GM23338 (cell line): ENCODE data around the gene SHISA6. TPM values are rescaled to one million over a fixed set of nuclear protein-coding genes. Genes with fewer than 3 reads are reported as not detected.

ENCODE experiments used
- ATAC-seq: fragments of 200-7000 bp; cut with Tn5 transposase; 3 replicates; pipeline ENCODE4 v1.9.1; 2020
- DNase-seq: peaks from one replicate; pipeline ENCODE4 v3.0.0-alpha.2; 2015; ENCODE audit warnings: low spot score
- H2AFZ ChIP-seq: fragments of 200-600 bp; sonication (generic); 2 replicates; pipeline ENCODE4 v1.8.0; 2016; ENCODE audit warnings: antibody characterized with exemption, mild to moderate bottlenecking, moderate library complexity
- H3F3A ChIP-seq: fragments of 200-600 bp; sonication (generic); replicated peaks from 2 replicates; pipeline ENCODE4 v1.8.0; 2017; ENCODE audit warnings: antibody characterized with exemption, mixed run types, low read depth
- H3K27ac ChIP-seq: fragments of 200-600 bp; sonication (generic); 2 replicates; pipeline ENCODE4 v1.6.1; 2016; ENCODE audit warnings: low read depth
- H3K27me3 ChIP-seq: fragments of 200-600 bp; sonication (generic); 2 replicates; pipeline ENCODE4 v1.8.0; 2016; ENCODE audit warnings: mild to moderate bottlenecking, mixed run types, moderate library complexity; ENCODE audit not compliant: insufficient read depth
- H3K36me3 ChIP-seq: fragments of 200-600 bp; sonication (generic); 2 replicates; pipeline ENCODE4 v1.8.0; 2016; ENCODE audit warnings: mild to moderate bottlenecking; ENCODE audit not compliant: insufficient read depth
- H3K4me1 ChIP-seq: fragments of 200-600 bp; sonication (generic); 2 replicates; pipeline ENCODE4 v1.8.0; 2016; ENCODE audit warnings: mild to moderate bottlenecking, moderate library complexity; ENCODE audit not compliant: insufficient read depth
- H3K4me2 ChIP-seq: fragments of 200-600 bp; sonication (generic); 2 replicates; pipeline ENCODE4 v1.7.1; 2017; ENCODE audit warnings: mixed run types
- H3K4me3 ChIP-seq: fragments of 200-600 bp; sonication (generic); 2 replicates; pipeline ENCODE4 v1.6.1; 2016; ENCODE audit warnings: mixed run types
- H3K79me2 ChIP-seq: fragments of 200-600 bp; sonication (generic); replicated peaks from 2 replicates; pipeline ENCODE4 v1.8.0; 2017; ENCODE audit warnings: mild to moderate bottlenecking; ENCODE audit not compliant: insufficient read depth
- H3K9me2 ChIP-seq: fragments of 200-600 bp; sonication (generic); 2 replicates; pipeline ENCODE4 v1.8.0; 2017; ENCODE audit not compliant: insufficient read depth
- H4K20me1 ChIP-seq: fragments of 200-600 bp; sonication (generic); replicated peaks from 2 replicates; pipeline ENCODE4 v1.8.0; 2017; ENCODE audit warnings: mild to moderate bottlenecking; ENCODE audit not compliant: insufficient read depth
- H3K27ac Mint-ChIP-seq: 2 replicates; pipeline ENCODE4 v1.8.0; 2020; ENCODE audit warnings: inconsistent platforms, mild to moderate bottlenecking, moderate library complexity, mixed read lengths
- H3K27me3 Mint-ChIP-seq: 3 replicates; pipeline ENCODE4 v1.8.0; 2022; ENCODE audit warnings: low read depth, mild to moderate bottlenecking, moderate library complexity, mixed read lengths, inconsistent platforms; ENCODE audit not compliant: insufficient read depth, poor library complexity
- H3K36me3 Mint-ChIP-seq: 3 replicates; pipeline ENCODE4 v1.8.0; 2021; ENCODE audit warnings: low read depth, mild to moderate bottlenecking, inconsistent platforms, moderate library complexity, mixed read lengths
- H3K4me1 Mint-ChIP-seq: 3 replicates; pipeline ENCODE4 v1.8.0; 2020; ENCODE audit warnings: mild to moderate bottlenecking, inconsistent platforms, mixed read lengths
- H3K4me3 Mint-ChIP-seq: 3 replicates; pipeline ENCODE4 v1.8.0; 2021; ENCODE audit warnings: moderate library complexity, mild to moderate bottlenecking, inconsistent platforms, mixed read lengths
- H3K9me3 Mint-ChIP-seq: 3 replicates; pipeline ENCODE4 v1.8.0; 2020; ENCODE audit warnings: moderate library complexity, mild to moderate bottlenecking, inconsistent platforms, mixed read lengths
- CREB1 ChIP-seq: fragments of 250-450 bp; sonication (Bioruptor Pico); IDR thresholded peaks from 2 replicates; pipeline ENCODE4 v1.5.0; 2020; ENCODE audit warnings: low read depth, mild to moderate bottlenecking, moderate library complexity
- EZH2 ChIP-seq: fragments of 200-600 bp; sonication (generic); IDR thresholded peaks from one replicate; pipeline ENCODE4 v1.8.0; 2017; ENCODE audit warnings: antibody characterized with exemption, mild to moderate bottlenecking, low read depth; ENCODE audit not compliant: unreplicated experiment
- EZH2phosphoT487 ChIP-seq: fragments of 200-600 bp; sonication (generic); IDR thresholded peaks from one replicate; pipeline ENCODE4 v1.8.1; 2018; ENCODE audit warnings: antibody characterized with exemption; ENCODE audit not compliant: unreplicated experiment
- JUNB ChIP-seq: IDR thresholded peaks from one replicate; pipeline ENCODE4 v1.6.1; 2016; ENCODE audit warnings: antibody characterized with exemption; ENCODE audit not compliant: unreplicated experiment
- POLR2AphosphoS5 ChIP-seq: IDR thresholded peaks from 2 replicates; pipeline ENCODE4 v1.6.1; 2016; ENCODE audit warnings: antibody characterized with exemption, low read depth
- ZNF114 ChIP-seq: fragments of 250-450 bp; sonication (Bioruptor Pico); IDR thresholded peaks from 2 replicates; pipeline ENCODE4 v1.5.0; 2020; ENCODE audit warnings: mild to moderate bottlenecking, moderate library complexity
- ZNF331 ChIP-seq: fragments of 250-450 bp; sonication (Bioruptor Pico); IDR thresholded peaks from 2 replicates; pipeline ENCODE4 v1.5.0; 2020; ENCODE audit warnings: low read depth, mild to moderate bottlenecking, moderate library complexity
- polyA plus RNA-seq: library from polyadenylated mRNA; unstranded; fragments of >200 nt; fragmentation: Nextera tagmentation; extraction: Ambion mirVana; gene quantifications from 2 replicates; pipeline ENCODE4 v1.2.1, GENCODE V29; 2016
- total RNA-seq: library from RNA; depleted of rRNA; stranded (reverse); fragments of >200 nt; shearing (Covaris generic); gene quantifications from 2 replicates; pipeline ENCODE4 v1.2.3, GENCODE V29; 2014
- TF ChIP-seq, protein P1 (sequence below), 2 experiments: fragments of 200-600 bp in 1 of 2; sonication (generic) in 1 of 2; conservative IDR thresholded peaks; 2 replicates each; pipeline versions ENCODE4 v1.5.1 to v1.6.1; 2016 to 2017; ENCODE audit warnings: antibody characterized with exemption in 2 of 2, low read depth in 2 of 2, mild to moderate bottlenecking in 2 of 2, moderate library complexity in 1 of 2
- TF ChIP-seq, protein P2 (sequence below): fragments of 250-450 bp; sonication (Bioruptor Pico); IDR thresholded peaks from 2 replicates; pipeline ENCODE4 v1.5.0; 2020; ENCODE audit warnings: mild to moderate bottlenecking, moderate library complexity
- TF ChIP-seq, protein P3 (sequence below): IDR thresholded peaks from one replicate; pipeline ENCODE4 v1.6.1; 2018; ENCODE audit warnings: antibody characterized with exemption; ENCODE audit not compliant: unreplicated experiment

SHISA6 gene
- total and polyA plus RNA-seq, 2 experiments from 2014 or later, result 0.52 TPM; not detected in 1

DNA sequence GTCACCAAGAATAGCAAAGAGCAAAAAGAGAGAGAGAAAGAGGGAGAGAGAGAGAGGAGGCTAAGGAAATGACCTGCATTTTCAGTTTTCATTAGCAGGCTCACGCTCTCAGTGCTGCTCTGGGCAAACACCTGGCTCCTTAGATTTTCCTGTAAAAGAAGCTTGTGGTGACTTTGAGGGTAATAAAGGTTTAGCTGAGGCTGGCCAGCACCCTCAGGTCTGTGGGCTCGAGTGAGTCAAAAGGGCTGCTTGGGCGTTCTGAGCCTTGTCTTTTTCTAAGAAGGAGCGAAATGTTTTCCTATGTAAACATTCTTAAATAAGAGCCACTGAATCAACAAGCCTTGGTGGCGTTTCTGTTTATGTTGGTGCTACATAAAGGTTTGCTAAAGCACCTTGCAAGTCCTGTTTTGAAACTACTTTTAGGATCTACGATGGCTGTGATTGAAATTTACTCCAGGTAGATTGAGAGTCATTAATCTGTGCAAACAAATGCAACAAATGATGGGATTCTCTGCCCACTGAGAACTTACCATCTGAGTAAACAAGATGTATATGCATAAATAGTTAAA lies 38.8 kb downstream of the SHISA6 start (continued):
- TF ChIP-seq, protein P1, sequence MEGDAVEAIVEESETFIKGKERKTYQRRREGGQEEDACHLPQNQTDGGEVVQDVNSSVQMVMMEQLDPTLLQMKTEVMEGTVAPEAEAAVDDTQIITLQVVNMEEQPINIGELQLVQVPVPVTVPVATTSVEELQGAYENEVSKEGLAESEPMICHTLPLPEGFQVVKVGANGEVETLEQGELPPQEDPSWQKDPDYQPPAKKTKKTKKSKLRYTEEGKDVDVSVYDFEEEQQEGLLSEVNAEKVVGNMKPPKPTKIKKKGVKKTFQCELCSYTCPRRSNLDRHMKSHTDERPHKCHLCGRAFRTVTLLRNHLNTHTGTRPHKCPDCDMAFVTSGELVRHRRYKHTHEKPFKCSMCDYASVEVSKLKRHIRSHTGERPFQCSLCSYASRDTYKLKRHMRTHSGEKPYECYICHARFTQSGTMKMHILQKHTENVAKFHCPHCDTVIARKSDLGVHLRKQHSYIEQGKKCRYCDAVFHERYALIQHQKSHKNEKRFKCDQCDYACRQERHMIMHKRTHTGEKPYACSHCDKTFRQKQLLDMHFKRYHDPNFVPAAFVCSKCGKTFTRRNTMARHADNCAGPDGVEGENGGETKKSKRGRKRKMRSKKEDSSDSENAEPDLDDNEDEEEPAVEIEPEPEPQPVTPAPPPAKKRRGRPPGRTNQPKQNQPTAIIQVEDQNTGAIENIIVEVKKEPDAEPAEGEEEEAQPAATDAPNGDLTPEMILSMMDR (conservative IDR thresholded peaks at IDR 0.05; ENCODE audit: low read depth in 2 of 2), result no peak
- TF ChIP-seq ZNF114 (CRISPR knock-in tag), result no peak
- TF ChIP-seq ZNF331 (CRISPR knock-in tag), result no peak
- no peak for TF ChIP-seq EZH2
- no peak for TF ChIP-seq JUNB
- TF ChIP-seq EZH2phosphoT487, result no peak
- TF ChIP-seq, protein P2, sequence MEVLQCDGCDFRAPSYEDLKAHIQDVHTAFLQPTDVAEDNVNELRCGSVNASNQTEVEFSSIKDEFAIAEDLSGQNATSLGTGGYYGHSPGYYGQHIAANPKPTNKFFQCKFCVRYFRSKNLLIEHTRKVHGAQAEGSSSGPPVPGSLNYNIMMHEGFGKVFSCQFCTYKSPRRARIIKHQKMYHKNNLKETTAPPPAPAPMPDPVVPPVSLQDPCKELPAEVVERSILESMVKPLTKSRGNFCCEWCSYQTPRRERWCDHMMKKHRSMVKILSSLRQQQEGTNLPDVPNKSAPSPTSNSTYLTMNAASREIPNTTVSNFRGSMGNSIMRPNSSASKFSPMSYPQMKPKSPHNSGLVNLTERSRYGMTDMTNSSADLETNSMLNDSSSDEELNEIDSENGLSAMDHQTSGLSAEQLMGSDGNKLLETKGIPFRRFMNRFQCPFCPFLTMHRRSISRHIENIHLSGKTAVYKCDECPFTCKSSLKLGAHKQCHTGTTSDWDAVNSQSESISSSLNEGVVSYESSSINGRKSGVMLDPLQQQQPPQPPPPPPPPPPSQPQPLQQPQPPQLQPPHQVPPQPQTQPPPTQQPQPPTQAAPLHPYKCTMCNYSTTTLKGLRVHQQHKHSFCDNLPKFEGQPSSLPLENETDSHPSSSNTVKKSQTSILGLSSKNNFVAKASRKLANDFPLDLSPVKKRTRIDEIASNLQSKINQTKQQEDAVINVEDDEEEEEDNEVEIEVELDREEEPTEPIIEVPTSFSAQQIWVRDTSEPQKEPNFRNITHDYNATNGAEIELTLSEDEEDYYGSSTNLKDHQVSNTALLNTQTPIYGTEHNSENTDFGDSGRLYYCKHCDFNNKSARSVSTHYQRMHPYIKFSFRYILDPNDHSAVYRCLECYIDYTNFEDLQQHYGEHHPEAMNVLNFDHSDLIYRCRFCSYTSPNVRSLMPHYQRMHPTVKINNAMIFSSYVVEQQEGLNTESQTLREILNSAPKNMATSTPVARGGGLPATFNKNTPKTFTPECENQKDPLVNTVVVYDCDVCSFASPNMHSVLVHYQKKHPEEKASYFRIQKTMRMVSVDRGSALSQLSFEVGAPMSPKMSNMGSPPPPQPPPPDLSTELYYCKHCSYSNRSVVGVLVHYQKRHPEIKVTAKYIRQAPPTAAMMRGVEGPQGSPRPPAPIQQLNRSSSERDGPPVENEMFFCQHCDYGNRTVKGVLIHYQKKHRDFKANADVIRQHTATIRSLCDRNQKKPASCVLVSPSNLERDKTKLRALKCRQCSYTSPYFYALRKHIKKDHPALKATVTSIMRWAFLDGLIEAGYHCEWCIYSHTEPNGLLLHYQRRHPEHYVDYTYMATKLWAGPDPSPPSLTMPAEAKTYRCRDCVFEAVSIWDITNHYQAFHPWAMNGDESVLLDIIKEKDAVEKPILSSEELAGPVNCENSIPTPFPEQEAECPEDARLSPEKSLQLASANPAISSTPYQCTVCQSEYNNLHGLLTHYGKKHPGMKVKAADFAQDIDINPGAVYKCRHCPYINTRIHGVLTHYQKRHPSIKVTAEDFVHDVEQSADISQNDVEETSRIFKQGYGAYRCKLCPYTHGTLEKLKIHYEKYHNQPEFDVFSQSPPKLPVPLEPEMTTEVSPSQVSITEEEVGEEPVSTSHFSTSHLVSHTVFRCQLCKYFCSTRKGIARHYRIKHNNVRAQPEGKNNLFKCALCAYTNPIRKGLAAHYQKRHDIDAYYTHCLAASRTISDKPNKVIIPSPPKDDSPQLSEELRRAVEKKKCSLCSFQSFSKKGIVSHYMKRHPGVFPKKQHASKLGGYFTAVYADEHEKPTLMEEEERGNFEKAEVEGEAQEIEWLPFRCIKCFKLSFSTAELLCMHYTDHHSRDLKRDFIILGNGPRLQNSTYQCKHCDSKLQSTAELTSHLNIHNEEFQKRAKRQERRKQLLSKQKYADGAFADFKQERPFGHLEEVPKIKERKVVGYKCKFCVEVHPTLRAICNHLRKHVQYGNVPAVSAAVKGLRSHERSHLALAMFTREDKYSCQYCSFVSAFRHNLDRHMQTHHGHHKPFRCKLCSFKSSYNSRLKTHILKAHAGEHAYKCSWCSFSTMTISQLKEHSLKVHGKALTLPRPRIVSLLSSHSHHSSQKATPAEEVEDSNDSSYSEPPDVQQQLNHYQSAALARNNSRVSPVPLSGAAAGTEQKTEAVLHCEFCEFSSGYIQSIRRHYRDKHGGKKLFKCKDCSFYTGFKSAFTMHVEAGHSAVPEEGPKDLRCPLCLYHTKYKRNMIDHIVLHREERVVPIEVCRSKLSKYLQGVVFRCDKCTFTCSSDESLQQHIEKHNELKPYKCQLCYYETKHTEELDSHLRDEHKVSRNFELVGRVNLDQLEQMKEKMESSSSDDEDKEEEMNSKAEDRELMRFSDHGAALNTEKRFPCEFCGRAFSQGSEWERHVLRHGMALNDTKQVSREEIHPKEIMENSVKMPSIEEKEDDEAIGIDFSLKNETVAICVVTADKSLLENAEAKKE, result no peak

DNA sequence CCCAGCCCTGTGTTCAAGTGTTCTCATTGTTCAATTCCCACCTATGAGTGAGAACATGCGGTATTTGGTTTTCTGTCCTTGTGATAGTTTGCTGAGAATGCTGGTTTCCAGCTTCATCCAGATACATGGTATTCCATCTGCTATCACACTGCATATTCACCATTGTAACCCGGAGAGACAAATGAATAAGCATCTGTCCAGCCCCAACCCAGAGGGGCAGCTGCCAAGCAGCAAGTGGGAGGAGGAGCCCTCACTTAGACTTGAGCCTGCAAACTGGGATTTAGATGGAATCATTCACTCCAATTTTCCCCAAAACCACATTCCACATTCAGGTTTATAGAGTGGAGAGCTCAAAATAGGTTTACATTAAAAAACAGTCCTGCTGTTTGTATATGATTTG lies 41.6 kb downstream of the SHISA6 start:
- no peak overlapping the region for H3K27ac ChIP-seq
- no peaks in the 10 kb centered on the region for H3K4me1 ChIP-seq
- H3K9me3 Mint-ChIP-seq, result no peaks in the 10 kb centered on the region; the same call in 1 of the 3 replicates
- H3F3A ChIP-seq, result no peaks in the 10 kb centered on the region
- DNase-seq (no peak), ATAC-seq (no peak)
- no peak overlapping the region for H3K27ac Mint-ChIP-seq
- H3K27me3 ChIP-seq, result no peaks in the 10 kb centered on the region
- H3K9me2 ChIP-seq, result no peaks in the 10 kb centered on the region
- H3K4me3 Mint-ChIP-seq, result no peak overlapping the region
- H3K4me3 ChIP-seq, result no peak overlapping the region
- peaks cover 4% of the 10 kb centered on the region for H3K27me3 Mint-ChIP-seq
- no peaks in the 10 kb centered on the region; the same call in 1 of the 2 replicates for H3K36me3 ChIP-seq
- H4K20me1 ChIP-seq, result no peaks in the 10 kb centered on the region
- peaks cover 38% of the 10 kb centered on the region for H3K36me3 Mint-ChIP-seq
- no peak overlapping the region for H3K4me2 ChIP-seq
- no peaks in the 10 kb centered on the region for H3K79me2 ChIP-seq
- no peaks in the 10 kb centered on the region for H3K4me1 Mint-ChIP-seq
- H2AFZ ChIP-seq, result no peak overlapping the region
- TF ChIP-seq ZNF331 (CRISPR knock-in tag) (no peak), JUNB (no peak), ZNF114 (CRISPR knock-in tag) (no peak), CREB1 (no peak), POLR2AphosphoS5 (no peak)
- TF ChIP-seq, protein P3, sequence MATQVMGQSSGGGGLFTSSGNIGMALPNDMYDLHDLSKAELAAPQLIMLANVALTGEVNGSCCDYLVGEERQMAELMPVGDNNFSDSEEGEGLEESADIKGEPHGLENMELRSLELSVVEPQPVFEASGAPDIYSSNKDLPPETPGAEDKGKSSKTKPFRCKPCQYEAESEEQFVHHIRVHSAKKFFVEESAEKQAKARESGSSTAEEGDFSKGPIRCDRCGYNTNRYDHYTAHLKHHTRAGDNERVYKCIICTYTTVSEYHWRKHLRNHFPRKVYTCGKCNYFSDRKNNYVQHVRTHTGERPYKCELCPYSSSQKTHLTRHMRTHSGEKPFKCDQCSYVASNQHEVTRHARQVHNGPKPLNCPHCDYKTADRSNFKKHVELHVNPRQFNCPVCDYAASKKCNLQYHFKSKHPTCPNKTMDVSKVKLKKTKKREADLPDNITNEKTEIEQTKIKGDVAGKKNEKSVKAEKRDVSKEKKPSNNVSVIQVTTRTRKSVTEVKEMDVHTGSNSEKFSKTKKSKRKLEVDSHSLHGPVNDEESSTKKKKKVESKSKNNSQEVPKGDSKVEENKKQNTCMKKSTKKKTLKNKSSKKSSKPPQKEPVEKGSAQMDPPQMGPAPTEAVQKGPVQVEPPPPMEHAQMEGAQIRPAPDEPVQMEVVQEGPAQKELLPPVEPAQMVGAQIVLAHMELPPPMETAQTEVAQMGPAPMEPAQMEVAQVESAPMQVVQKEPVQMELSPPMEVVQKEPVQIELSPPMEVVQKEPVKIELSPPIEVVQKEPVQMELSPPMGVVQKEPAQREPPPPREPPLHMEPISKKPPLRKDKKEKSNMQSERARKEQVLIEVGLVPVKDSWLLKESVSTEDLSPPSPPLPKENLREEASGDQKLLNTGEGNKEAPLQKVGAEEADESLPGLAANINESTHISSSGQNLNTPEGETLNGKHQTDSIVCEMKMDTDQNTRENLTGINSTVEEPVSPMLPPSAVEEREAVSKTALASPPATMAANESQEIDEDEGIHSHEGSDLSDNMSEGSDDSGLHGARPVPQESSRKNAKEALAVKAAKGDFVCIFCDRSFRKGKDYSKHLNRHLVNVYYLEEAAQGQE, result no peak
